K562 (cell line): Measurements from ENCODE around the gene SGSH. TPM values are rescaled to one million over a fixed set of nuclear protein-coding genes. Genes with fewer than 3 reads are reported as not detected.

Source experiments
- ATAC-seq: fragments of 200-7000 bp; cut with Tn5 transposase; 3 replicates; pipeline ENCODE4 v1.9.1; 2020; ENCODE audit warnings: moderate library complexity
- BruUV-seq: library from RNA; stranded (reverse); fragments of 400-500 nt; replicated peaks from 2 replicates; lab custom pipeline; 2021; lab: Mats Ljungman, UMichigan
- CTCF ChIA-PET: fragments of 300-600 bp; formaldehyde crosslinking; extraction: SDS; loops from one replicate; lab custom pipeline; 2021; ENCODE audit warnings: low intra/inter-chr PET ratio; lab: Yijun Ruan, JAX
- POLR2A ChIA-PET: fragments of 300-600, 350-650 bp; sonication (Branson Sonifier 250); formaldehyde crosslinking; extraction: SDS; loops from one replicate; lab custom pipeline; 2021; ENCODE audit warnings: antibody characterized with exemption, inconsistent platforms; lab: Yijun Ruan, JAX
- DNase-seq, 4 experiments: peaks; one replicate each; pipeline versions ENCODE4 v3.0.0 to v3.0.0-alpha.2; 2011 to 2018; ENCODE audit warnings: low spot score in 3 of 4, mixed read lengths in 3 of 4; ENCODE audit errors: extremely low read depth in 1 of 4
- FAIRE-seq: peaks from 2 replicates; lab custom pipeline; 2011; peaks lifted over from hg19 to GRCh38; lab: Jason Lieb, UNC
- H2AFZ ChIP-seq: 2 replicates; pipeline ENCODE4 v1.6.0; 2011; ENCODE audit warnings: low read depth, low read length, control low read depth, inconsistent platforms
- H3K27ac ChIP-seq: fragments of 200-600 bp; 3 replicates; pipeline ENCODE4 v1.8.0; 2011; ENCODE audit warnings: low read depth, mild to moderate bottlenecking, control low read depth, inconsistent platforms, low read length, moderate library complexity, mixed read lengths; ENCODE audit errors: extremely low read depth
- H3K27me3 ChIP-seq, 2 experiments: fragments of 300-600 bp in 1 of 2; 2 replicates in 1 of 2; 3 replicates in 1 of 2; pipeline versions ENCODE4 v1.6.0 to v1.8.0; 2011; ENCODE audit warnings: inconsistent platforms in 2 of 2, low read length in 2 of 2, mild to moderate bottlenecking in 1 of 2, mixed read lengths in 1 of 2, moderate library complexity in 1 of 2; ENCODE audit not compliant: control insufficient read depth in 2 of 2, insufficient read depth in 2 of 2
- H3K36me3 ChIP-seq: fragments of 300-600 bp; 3 replicates; pipeline ENCODE4 v1.8.0; 2011; ENCODE audit warnings: mild to moderate bottlenecking, low read length, inconsistent platforms; ENCODE audit not compliant: control insufficient read depth, insufficient read depth
- H3K4me1 ChIP-seq, 2 experiments: fragments of 200-600 bp in 1 of 2; replicated peaks in 1 of 2; 2 replicates in 1 of 2; 3 replicates in 1 of 2; pipeline versions ENCODE4 v1.5.1 to v1.8.0; 2011; ENCODE audit warnings: inconsistent platforms in 2 of 2, low read length in 2 of 2, mild to moderate bottlenecking in 1 of 2, mixed read lengths in 1 of 2, moderate library complexity in 1 of 2; ENCODE audit not compliant: control insufficient read depth in 2 of 2, insufficient read depth in 2 of 2
- H3K4me2 ChIP-seq: 2 replicates; pipeline ENCODE4 v1.6.1; 2011; ENCODE audit warnings: low read length, control low read depth, inconsistent platforms, mixed read lengths; ENCODE audit not compliant: insufficient read depth
- H3K4me3 ChIP-seq: fragments of 200-600 bp; sonication (generic), shearing (Covaris generic); 2 replicates; pipeline ENCODE4 v1.5.1; 2016; ENCODE audit warnings: control low read depth, inconsistent platforms
- H3K79me2 ChIP-seq: fragments of 200-600 bp; 3 replicates; pipeline ENCODE4 v1.8.0; 2011; ENCODE audit warnings: low read length, inconsistent platforms; ENCODE audit not compliant: control insufficient read depth, insufficient read depth
- H3K9ac ChIP-seq, 2 experiments: 2 replicates each; pipeline versions ENCODE4 v1.6.0 to v1.6.1; 2011; ENCODE audit warnings: low read depth in 2 of 2, low read length in 2 of 2, control low read depth in 1 of 2, inconsistent platforms in 1 of 2, mild to moderate bottlenecking in 1 of 2, mixed read lengths in 1 of 2; ENCODE audit not compliant: insufficient read depth in 1 of 2
- H3K9me1 ChIP-seq: one replicate; pipeline ENCODE4 v1.6.0; 2011; ENCODE audit warnings: inconsistent platforms, mild to moderate bottlenecking, low read length, moderate library complexity; ENCODE audit not compliant: control insufficient read depth, insufficient read depth
- H3K9me3 ChIP-seq: replicated peaks from 2 replicates; pipeline ENCODE4 v1.5.1; 2011; ENCODE audit warnings: low read depth, low read length, inconsistent platforms; ENCODE audit not compliant: control insufficient read depth, insufficient read depth
- H4K20me1 ChIP-seq: replicated peaks from 2 replicates; pipeline ENCODE4 v1.6.1; 2011; ENCODE audit warnings: low read length, inconsistent platforms, mixed read lengths; ENCODE audit not compliant: control insufficient read depth, insufficient read depth
- RBM39 ChIP-seq: fragments of 200-400 bp; formaldehyde crosslinking; optimal IDR thresholded peaks from 2 replicates; pipeline ENCODE3; 2018; ENCODE audit warnings: low read depth, low read length
- SMAD3 ChIP-seq: fragments of 450-650 bp; formaldehyde crosslinking; conservative IDR thresholded peaks from 2 replicates; pipeline ENCODE4 v1.4.0; 2020; ENCODE audit warnings: mild to moderate bottlenecking
- SUPT5H ChIP-seq: fragments of 450-650 bp; IDR thresholded peaks from 2 replicates; pipeline ENCODE4 v1.6.1; 2016
- WGBS: fragments of 100-300 bp; shearing (Covaris generic); methylation state at CpG from one replicate; pipeline ENCODE4 v1.1.6; 2016; ENCODE audit warnings: low coverage, mixed read lengths; ENCODE audit not compliant: insufficient coverage; ENCODE audit errors: missing lambda C conversion rate; 5-methylcytosine and 5-hydroxymethylcytosine counted together
- in situ Hi-C: fragments of 300-500 bp; cut with MboI; formaldehyde crosslinking; loops from 4 replicates; pipeline ENCODE4 v1.15.0; 2018; ENCODE audit warnings: inconsistent platforms, mixed read lengths
- intact Hi-C: fragments of 100-400 bp; cut with micrococcal nuclease; formaldehyde crosslinking; loops from 2 replicates; pipeline ENCODE4 v1.14.2; 2022
- polyA plus RNA-seq, 8 experiments: library from polyadenylated mRNA; depleted of rRNA in 4 of 8; stranded (reverse) in 5 of 8; unstranded in 3 of 8; fragments of >200 nt; fragmentation: Nextera tagmentation in 2 of 8; fragmentation: Illumina TruSeq in 1 of 8; extraction: Ambion mirVana in 2 of 8; extraction: Trizol in 1 of 8; gene quantifications; 2 replicates each; pipeline versions ENCODE4 v1.2.1 to v1.2.3, GENCODE V29; 2011 to 2014; ENCODE audit warnings: inconsistent platforms in 1 of 8, missing spikeins in 1 of 8
- total RNA-seq, 7 experiments: library from RNA; depleted of rRNA in 6 of 7; stranded (reverse); fragments of >200 nt in 6 of 7; fragmentation: Illumina TruSeq in 2 of 7; extraction: Trizol in 2 of 7; gene quantifications; 2 replicates each; pipeline versions ENCODE4 v1.2.1 to v1.2.3, GENCODE V29; 2011 to 2021; ENCODE audit warnings: low replicate concordance in 1 of 7
- TF ChIP-seq, protein P1 (sequence below): fragments of 450-650 bp; formaldehyde crosslinking; IDR thresholded peaks from 2 replicates; pipeline ENCODE4 v1.4.0; 2022; ENCODE audit warnings: missing genetic modification characterization
- TF ChIP-seq, protein P2 (sequence below), 2 experiments: fragments of 450-650 bp in 1 of 2; IDR thresholded peaks; 2 replicates each; pipeline ENCODE4 v1.6.1; 2011 to 2017; ENCODE audit warnings: low read depth in 2 of 2, antibody characterized with exemption in 1 of 2, borderline replicate concordance in 1 of 2, low read length in 1 of 2, mild to moderate bottlenecking in 1 of 2, mixed read lengths in 1 of 2; ENCODE audit not compliant: control insufficient read depth in 1 of 2
- TF ChIP-seq, protein P3 (sequence below): fragments of 250-450 bp; sonication (Bioruptor Pico); IDR thresholded peaks from 2 replicates; pipeline ENCODE4 v1.4.0; 2020; ENCODE audit warnings: borderline replicate concordance

The SGSH gene
- total and polyA plus RNA-seq, 9 of the 15 experiments (the other 6 are each of a cell fraction or from before 2014, with no cell fraction given), result 0.25 to 15.7 (median 4.9) TPM

DNA sequence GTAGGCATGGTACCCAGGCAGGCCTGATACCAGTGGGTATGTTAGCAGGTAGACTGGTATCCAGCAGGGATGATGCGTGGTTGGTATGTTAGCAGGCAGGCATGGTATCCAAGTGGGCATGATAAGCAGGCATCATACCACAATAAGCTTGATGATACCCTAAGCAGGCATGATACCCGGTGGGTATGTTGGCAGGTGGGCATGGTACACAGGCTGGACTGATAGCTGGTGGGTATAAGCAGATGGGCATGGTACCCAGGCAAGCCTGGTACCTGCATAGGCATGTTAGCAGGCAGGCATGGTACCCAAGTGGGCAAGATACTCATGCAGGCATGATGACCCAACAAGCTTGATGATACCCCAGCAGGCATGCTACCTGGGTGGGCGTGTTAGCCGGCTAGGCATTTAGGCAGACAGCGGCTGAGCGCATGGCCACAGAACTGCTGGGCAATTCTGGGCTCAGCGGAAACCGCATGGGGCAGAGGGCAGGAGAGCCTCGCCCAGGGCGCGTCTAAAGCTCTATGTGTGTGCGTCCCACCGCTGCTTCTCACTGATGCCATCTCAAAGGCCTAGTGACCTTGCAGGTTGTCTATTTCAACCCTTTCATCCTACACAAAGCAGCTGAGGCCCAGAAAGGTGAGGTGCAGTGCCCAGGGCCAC is 2.3 kb downstream of the SGSH start:
- TF ChIP-seq, protein P1, sequence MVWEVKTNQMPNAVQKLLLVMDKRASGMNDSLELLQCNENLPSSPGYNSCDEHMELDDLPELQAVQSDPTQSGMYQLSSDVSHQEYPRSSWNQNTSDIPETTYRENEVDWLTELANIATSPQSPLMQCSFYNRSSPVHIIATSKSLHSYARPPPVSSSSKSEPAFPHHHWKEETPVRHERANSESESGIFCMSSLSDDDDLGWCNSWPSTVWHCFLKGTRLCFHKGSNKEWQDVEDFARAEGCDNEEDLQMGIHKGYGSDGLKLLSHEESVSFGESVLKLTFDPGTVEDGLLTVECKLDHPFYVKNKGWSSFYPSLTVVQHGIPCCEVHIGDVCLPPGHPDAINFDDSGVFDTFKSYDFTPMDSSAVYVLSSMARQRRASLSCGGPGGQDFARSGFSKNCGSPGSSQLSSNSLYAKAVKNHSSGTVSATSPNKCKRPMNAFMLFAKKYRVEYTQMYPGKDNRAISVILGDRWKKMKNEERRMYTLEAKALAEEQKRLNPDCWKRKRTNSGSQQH (CRISPR knock-in tag), result no peak
- TF ChIP-seq SUPT5H (no peak), SMAD3 (no peak), RBM39 (no peak)
- TF ChIP-seq, protein P2, sequence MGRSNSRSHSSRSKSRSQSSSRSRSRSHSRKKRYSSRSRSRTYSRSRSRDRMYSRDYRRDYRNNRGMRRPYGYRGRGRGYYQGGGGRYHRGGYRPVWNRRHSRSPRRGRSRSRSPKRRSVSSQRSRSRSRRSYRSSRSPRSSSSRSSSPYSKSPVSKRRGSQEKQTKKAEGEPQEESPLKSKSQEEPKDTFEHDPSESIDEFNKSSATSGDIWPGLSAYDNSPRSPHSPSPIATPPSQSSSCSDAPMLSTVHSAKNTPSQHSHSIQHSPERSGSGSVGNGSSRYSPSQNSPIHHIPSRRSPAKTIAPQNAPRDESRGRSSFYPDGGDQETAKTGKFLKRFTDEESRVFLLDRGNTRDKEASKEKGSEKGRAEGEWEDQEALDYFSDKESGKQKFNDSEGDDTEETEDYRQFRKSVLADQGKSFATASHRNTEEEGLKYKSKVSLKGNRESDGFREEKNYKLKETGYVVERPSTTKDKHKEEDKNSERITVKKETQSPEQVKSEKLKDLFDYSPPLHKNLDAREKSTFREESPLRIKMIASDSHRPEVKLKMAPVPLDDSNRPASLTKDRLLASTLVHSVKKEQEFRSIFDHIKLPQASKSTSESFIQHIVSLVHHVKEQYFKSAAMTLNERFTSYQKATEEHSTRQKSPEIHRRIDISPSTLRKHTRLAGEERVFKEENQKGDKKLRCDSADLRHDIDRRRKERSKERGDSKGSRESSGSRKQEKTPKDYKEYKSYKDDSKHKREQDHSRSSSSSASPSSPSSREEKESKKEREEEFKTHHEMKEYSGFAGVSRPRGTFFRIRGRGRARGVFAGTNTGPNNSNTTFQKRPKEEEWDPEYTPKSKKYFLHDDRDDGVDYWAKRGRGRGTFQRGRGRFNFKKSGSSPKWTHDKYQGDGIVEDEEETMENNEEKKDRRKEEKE (IDR thresholded peaks at IDR 0.05; ENCODE audit: borderline replicate concordance in 1 of 2, control insufficient read depth in 1 of 2, low read depth in 2 of 2, low read length in 1 of 2), result no peak
- TF ChIP-seq, protein P3, sequence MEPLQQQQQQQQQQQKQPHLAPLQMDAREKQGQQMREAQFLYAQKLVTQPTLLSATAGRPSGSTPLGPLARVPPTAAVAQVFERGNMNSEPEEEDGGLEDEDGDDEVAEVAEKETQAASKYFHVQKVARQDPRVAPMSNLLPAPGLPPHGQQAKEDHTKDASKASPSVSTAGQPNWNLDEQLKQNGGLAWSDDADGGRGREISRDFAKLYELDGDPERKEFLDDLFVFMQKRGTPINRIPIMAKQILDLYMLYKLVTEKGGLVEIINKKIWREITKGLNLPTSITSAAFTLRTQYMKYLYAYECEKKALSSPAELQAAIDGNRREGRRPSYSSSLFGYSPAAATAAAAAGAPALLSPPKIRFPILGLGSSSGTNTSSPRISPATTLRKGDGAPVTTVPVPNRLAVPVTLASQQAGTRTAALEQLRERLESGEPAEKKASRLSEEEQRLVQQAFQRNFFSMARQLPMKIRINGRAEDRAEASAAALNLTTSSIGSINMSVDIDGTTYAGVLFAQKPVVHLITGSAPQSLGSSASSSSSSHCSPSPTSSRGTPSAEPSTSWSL (CRISPR knock-in tag), result no peak
- Histone ChIP-seq H3K36me3 (peaks cover 22% of the 10 kb centered on the region; the same call in 1 of the 3 replicates), H3K4me2 (no peak overlapping the region), H3K9me3 (no peaks in the 10 kb centered on the region), H3K4me1 (peaks cover 9 to 47% of the 10 kb centered on the region in 2 experiments; a peak in 4 of 5 replicates), H3K4me3 (no peak overlapping the region), H3K9ac (peak overlapping the region in 1 of 2 experiments; percentile 2; a peak in 2 of 4 replicates), H3K9me1 (no peaks in the 10 kb centered on the region), H2AFZ (no peak overlapping the region), H4K20me1 (0 out of 2 replicates have a peak, but pooled peaks cover 7% of the 10 kb centered on the region), H3K27me3 (no peaks in the 10 kb centered on the region), H3K79me2 (peaks cover 3% of the 10 kb centered on the region; the same call in 1 of the 3 replicates), H3K27ac (no peak overlapping the region)
- no peak for ATAC-seq
- no TSS peak for BruUV-seq
- 94% methylated on average over 13 of the region's 13 CpGs for WGBS
- in situ Hi-C loops (no loop called here), intact Hi-C loops (loop anchor here (2.0 kb wide), 1 partner anchor 37 kb away; no protein-coding TSS in a partner anchor)
- no peak for DNase-seq
- POLR2A ChIA-PET, result no interaction called here
- no peak for FAIRE-seq
- CTCF ChIA-PET, result no interaction called here
